Skeletal muscle tissue (tissue), 4 donors: ENCODE measurements around the gene SPRR1A. TPM values are rescaled to one million over a fixed set of nuclear protein-coding genes. Genes with fewer than 3 reads are reported as not detected.

ENCODE experiments used
- H3K27ac ChIP-seq: one replicate; pipeline ENCODE4 v1.7.0; 2013; ENCODE audit warnings: mild to moderate bottlenecking, low read depth, low read length, inconsistent platforms
- H3K27me3 ChIP-seq, 3 donors: one replicate each; pipeline ENCODE4 v1.7.0; 2013; ENCODE audit warnings: low read length in 3 of 3; ENCODE audit not compliant: control insufficient read depth in 3 of 3, insufficient read depth in 3 of 3
- H3K36me3 ChIP-seq, 3 donors: one replicate each; pipeline ENCODE4 v1.7.0; 2013; ENCODE audit warnings: low read length in 3 of 3; ENCODE audit not compliant: control insufficient read depth in 3 of 3, insufficient read depth in 3 of 3
- H3K4me1 ChIP-seq, 3 donors: one replicate each; pipeline ENCODE4 v1.7.0; 2013; ENCODE audit warnings: low read length in 3 of 3, mild to moderate bottlenecking in 3 of 3; ENCODE audit not compliant: control insufficient read depth in 3 of 3, insufficient read depth in 3 of 3
- H3K4me3 ChIP-seq, 3 donors: one replicate each; pipeline ENCODE4 v1.7.0; 2013; ENCODE audit warnings: low read length in 3 of 3
- H3K9ac ChIP-seq, 3 donors: one replicate each; pipeline ENCODE4 v1.7.0; 2013; ENCODE audit warnings: low read length in 3 of 3, mild to moderate bottlenecking in 3 of 3, moderate library complexity in 2 of 3, low read depth in 1 of 3
- H3K9me3 ChIP-seq, 3 donors: one replicate each; pipeline ENCODE4 v1.7.0; 2013; ENCODE audit warnings: low read length in 3 of 3; ENCODE audit not compliant: control insufficient read depth in 3 of 3
- total RNA-seq: library from RNA; depleted of rRNA; stranded (reverse); fragments of >200 nt; gene quantifications from one replicate; pipeline ENCODE4 v1.2.3, GENCODE V29; 2014
- donor health status: Osteomylitis.

SPRR1A gene
- total RNA-seq, result not detected

DNA sequence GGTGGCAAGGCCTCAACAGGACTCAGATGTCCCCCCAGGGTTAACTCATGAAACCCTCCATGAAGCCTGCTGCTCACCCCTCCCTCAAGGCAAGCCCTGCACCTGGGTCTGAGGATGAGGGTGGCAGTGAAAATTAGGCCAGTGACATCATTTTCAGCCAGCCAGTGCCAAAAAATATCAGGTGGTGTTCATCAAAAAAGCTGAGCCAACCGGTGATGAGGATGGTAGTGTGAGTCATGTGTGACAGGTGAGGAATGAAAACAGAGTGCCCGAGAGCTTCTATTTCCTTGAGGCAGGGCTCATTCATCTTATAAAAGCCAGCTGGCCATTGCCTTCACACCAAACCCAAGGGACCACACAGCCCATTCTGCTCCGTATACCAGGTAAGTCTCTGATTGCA, at the start of gene SPRR1A:
SPRR1A (plus strand) TSS at position 339 of the 400 bp plus-strand sequence. CDS start 1,150 bp downstream, outside the sequence.
- Histone ChIP-seq H3K4me1 (no peaks in the 10 kb centered on the region), H3K27me3 (peaks cover 0 to 2% (median 0%) of the 10 kb centered on the region in 3 donors), H3K27ac (no peak within 1 kb of the TSS), H3K4me3 (no peak within 1 kb of the TSS), H3K9me3 (no peaks in the 10 kb centered on the region), H3K9ac (no peak within 1 kb of the TSS), H3K36me3 (no peaks in the 10 kb centered on the region)

DNA sequence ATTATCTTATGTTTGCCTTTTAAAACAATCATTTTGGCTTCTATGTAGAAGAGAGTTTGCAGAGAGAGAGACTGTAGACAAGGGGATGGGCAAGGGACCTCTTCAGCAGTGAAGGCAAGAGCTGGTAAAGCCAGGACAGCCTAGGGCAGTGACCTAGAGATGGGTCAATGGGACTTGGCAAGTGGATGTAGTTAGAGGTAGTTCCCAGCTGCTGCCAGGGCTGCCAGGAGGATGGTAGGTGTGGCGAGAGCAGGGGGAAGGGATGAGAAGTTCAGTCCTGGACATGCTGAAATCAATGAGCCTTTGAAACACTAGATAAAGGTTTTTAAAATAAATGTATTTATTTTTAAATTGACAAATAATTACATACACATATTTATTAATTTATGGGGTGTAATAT, 43.3 kb upstream of the SPRR1A start:
- H3K9me3 ChIP-seq, result peaks cover 0 to 2% (median 0%) of the 10 kb centered on the region in 3 donors
- H3K27me3 ChIP-seq, result no peaks in the 10 kb centered on the region
- no peaks in the 10 kb centered on the region for H3K36me3 ChIP-seq
- no peak overlapping the region for H3K9ac ChIP-seq
- H3K27ac ChIP-seq, result no peak overlapping the region
- H3K4me3 ChIP-seq, result no peak overlapping the region
- H3K4me1 ChIP-seq, result no peaks in the 10 kb centered on the region

DNA sequence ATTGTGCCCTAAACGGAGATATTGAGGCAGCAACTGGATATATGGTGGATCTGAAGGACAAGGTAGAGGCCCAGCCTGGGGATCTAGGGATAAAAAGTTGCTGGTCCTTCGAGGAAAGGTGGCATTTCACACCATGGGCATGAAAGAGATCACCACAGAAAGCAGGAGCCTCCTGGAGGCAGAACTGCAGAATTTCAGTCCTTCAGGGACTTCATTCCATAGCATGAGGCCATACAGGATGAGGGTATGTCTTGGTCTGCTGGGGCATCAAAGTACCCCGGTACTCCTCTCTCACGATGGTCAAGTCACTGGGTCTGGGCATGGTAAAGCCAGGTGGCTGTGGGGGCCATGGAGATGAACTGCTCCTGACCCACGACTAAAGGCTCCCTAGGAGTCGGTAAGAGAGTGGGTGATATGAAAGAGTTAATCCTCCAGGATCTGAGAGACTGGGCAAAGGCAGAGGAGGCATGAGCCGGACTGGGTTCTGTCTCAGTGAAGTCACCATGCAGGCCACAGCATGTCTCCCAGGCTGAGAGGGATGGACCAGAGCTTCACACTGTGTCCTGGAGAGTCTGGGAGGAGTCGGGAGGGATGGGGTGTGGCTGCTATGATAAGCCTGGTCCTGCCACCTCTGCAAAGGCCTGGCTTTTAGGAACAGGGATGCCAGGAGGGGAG, 42.7 kb upstream of the SPRR1A start:
- Histone ChIP-seq H3K36me3 (no peaks in the 10 kb centered on the region), H3K27me3 (no peaks in the 10 kb centered on the region), H3K9ac (no peak overlapping the region), H3K9me3 (peaks cover 0 to 2% (median 0%) of the 10 kb centered on the region in 3 donors), H3K4me1 (no peaks in the 10 kb centered on the region), H3K27ac (no peak overlapping the region), H3K4me3 (no peak overlapping the region)

DNA sequence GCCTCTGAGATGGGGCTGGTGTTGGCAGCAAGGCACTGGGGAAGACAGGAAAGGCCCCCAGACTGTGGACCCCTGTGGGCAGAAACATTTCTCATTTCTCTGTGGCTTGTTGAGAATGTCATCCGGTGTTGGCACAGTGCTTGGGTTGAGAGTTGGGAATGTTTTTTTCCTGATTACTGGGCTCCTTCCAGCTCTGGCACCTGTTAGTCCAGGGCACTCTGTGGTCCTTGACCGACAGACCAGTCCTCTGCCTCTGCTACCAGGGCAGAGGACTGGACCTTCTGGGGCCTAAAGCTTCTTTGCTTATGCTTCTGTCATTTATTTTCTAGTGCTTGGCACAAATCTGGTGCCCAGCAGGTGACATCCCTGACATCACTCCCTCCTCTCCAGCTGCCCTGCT, 41.7 kb upstream of the SPRR1A start:
- Histone ChIP-seq H3K27ac (no peak overlapping the region), H3K4me1 (no peaks in the 10 kb centered on the region), H3K9ac (no peak overlapping the region), H3K4me3 (no peak overlapping the region), H3K36me3 (no peaks in the 10 kb centered on the region), H3K27me3 (no peaks in the 10 kb centered on the region), H3K9me3 (peaks cover 0 to 2% (median 0%) of the 10 kb centered on the region in 3 donors)

DNA sequence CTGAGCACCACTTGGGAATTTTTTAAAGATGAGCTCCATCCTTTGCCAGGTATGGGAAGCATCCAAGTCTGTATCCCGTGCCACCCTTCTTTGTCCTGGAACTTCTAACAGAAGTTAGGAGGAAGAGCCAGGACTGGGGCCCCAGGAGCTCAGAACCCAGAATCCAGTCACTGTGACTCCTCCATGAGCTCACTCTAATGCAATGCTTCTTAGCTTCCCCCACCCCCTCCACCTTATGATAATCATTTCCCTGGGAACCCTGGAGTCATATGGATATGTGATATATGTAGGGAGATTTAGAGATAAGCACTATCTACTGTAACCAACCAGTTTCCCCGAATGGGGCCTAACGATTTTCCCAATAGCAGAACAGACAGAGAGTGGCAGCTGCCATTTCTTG, 37.6 kb upstream of the SPRR1A start:
- H3K27me3 ChIP-seq, result no peaks in the 10 kb centered on the region
- no peak overlapping the region for H3K4me3 ChIP-seq
- no peak overlapping the region for H3K27ac ChIP-seq
- H3K36me3 ChIP-seq, result no peaks in the 10 kb centered on the region
- peaks cover 0 to 2% (median 0%) of the 10 kb centered on the region in 3 donors for H3K9me3 ChIP-seq
- H3K9ac ChIP-seq, result no peak overlapping the region
- H3K4me1 ChIP-seq, result no peaks in the 10 kb centered on the region

DNA sequence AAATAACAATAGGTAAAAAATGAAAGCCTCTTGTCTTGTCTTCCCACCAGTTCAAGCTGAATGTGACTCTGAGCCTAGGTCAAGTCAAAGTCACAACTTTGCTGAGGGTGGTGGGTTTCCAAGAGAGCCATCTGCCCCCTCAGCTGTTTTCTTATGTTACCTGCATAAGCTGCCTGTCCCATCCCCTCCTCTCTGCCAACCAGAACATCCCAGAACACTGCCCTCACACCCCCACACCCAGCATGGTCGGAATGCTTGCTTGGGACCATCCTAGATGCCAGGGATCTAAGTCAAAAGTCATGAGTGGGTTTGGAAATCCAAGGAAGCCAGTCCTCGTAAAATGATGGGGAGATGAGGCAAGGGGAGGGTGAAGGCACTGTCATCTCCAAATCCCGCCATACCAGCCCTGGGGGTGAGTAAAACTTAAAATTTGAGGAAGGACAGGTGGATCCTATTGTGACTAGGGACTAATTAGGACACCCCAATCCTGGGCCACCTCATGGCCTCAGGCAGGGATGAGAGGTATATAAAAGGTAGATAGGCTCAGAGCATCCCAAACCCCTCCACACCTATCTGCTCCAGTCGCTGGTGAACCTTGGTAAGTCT, 37.1 kb upstream of the SPRR1A start, which contains the start of gene SPRR5:
SPRR5 (plus strand) TSS at position 556 of the 606 bp plus-strand sequence. CDS start 1,349 bp downstream, outside the sequence.
- H3K4me3 ChIP-seq, result no peak within 1 kb of the TSS

DNA sequence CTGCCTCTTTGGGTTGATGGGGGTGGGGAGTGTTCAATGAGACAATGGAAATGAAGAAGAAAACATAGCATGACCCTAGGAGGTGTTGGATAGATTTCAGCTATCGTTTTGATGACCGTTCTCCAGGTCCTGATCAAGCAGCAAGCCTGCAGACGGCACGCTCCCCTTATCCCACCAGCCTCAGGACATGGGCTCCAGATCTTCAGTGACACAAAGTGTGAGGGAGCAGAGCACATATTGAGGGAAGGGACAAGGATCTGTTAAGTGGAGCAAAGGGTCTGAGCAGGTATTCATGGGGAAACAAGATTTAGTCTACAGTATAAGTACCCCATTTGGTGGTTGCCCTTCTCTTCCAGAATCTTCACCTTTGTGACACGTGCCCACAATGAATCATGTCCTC, 32.2 kb upstream of the SPRR1A start:
- H3K4me1 ChIP-seq, result no peaks in the 10 kb centered on the region
- H3K27ac ChIP-seq, result no peak overlapping the region
- no peak overlapping the region for H3K9ac ChIP-seq
- H3K4me3 ChIP-seq, result no peak overlapping the region
- peaks cover 0 to 3% (median 0%) of the 10 kb centered on the region in 3 donors for H3K27me3 ChIP-seq
- H3K36me3 ChIP-seq, result no peaks in the 10 kb centered on the region
- H3K9me3 ChIP-seq, result peaks cover 0 to 2% (median 0%) of the 10 kb centered on the region in 3 donors

More for the DNA sequence above, 37.1 kb upstream of the SPRR1A start, which contains the start of gene SPRR5:
- peaks cover 0 to 2% (median 0%) of the 10 kb centered on the region in 3 donors for H3K9me3 ChIP-seq
- H3K27ac ChIP-seq, result no peak within 1 kb of the TSS
- no peaks in the 10 kb centered on the region for H3K4me1 ChIP-seq
- H3K27me3 ChIP-seq, result no peaks in the 10 kb centered on the region
- no peaks in the 10 kb centered on the region for H3K36me3 ChIP-seq
- no peak within 1 kb of the TSS for H3K9ac ChIP-seq

GRCh38 chr1:152953761-152954160, 30.1 kb upstream of the SPRR1A start:
- Histone ChIP-seq H3K27me3 (peaks cover 0 to 3% (median 0%) of the 10 kb centered on the region in 3 donors), H3K4me3 (no peak overlapping the region), H3K4me1 (no peaks in the 10 kb centered on the region), H3K36me3 (no peaks in the 10 kb centered on the region), H3K9me3 (no peaks in the 10 kb centered on the region), H3K9ac (no peak overlapping the region), H3K27ac (no peak overlapping the region)

GRCh38 chr1:152954436-152954835, 29.4 kb upstream of the SPRR1A start:
- Histone ChIP-seq H3K9me3 (no peaks in the 10 kb centered on the region), H3K27ac (no peak overlapping the region), H3K36me3 (no peaks in the 10 kb centered on the region), H3K4me3 (no peak overlapping the region), H3K4me1 (no peaks in the 10 kb centered on the region), H3K9ac (no peak overlapping the region), H3K27me3 (peaks cover 0 to 3% (median 0%) of the 10 kb centered on the region in 3 donors)

GRCh38 chr1:152957561-152957960, 26.3 kb upstream of the SPRR1A start:
- no peak overlapping the region for H3K4me3 ChIP-seq
- H3K36me3 ChIP-seq, result no peaks in the 10 kb centered on the region
- H3K27ac ChIP-seq, result no peak overlapping the region
- no peak overlapping the region for H3K9ac ChIP-seq
- peaks cover 0 to 4% (median 3%) of the 10 kb centered on the region in 3 donors for H3K27me3 ChIP-seq
- peaks cover 0 to 3% (median 0%) of the 10 kb centered on the region in 3 donors for H3K9me3 ChIP-seq
- H3K4me1 ChIP-seq, result no peaks in the 10 kb centered on the region
